ENCODE data around the gene CRY2.

- TF ChIP-seq HDAC2 (IDR thresholded peaks at IDR 0.05) = no peak
- TF ChIP-seq CBX2 (IDR thresholded peaks at IDR 0.05; ENCODE audit: borderline replicate concordance, low read depth) = no peak
- no peak for TF ChIP-seq ELK1 (IDR thresholded peaks at IDR 0.05; ENCODE audit: low read depth, low read length)
- no peak for TF ChIP-seq POLR2A (IDR thresholded peaks at IDR 0.05; ENCODE audit: low read length)
- TF ChIP-seq SMC3 (IDR thresholded peaks at IDR 0.05) = no peak
- no peak for TF ChIP-seq CTCF (IDR thresholded peaks at IDR 0.05)
- TF ChIP-seq FOSL2 (IDR thresholded peaks at IDR 0.05) = no peak
- TF ChIP-seq FOSL2 (CRISPR knock-in tag; IDR thresholded peaks at IDR 0.05) = no peak
- TF ChIP-seq NFE2L2 (conservative IDR thresholded peaks at IDR 0.05; ENCODE audit: low read length) = no peak
Measured at GRCh38 chr11:45802531-45803317, 44.6 kb upstream of the CRY2 start.

Measured in A549 (cell line).